ES-I3 (cell line): ENCODE measurements around the gene ZNF525.
"Not testable (repeated sequence)": the region's sequence is repeated elsewhere in the genome, so short reads cannot be mapped to it uniquely, and the experiment has no call there.

ENCODE experiments used
- H3K36me3 ChIP-seq: 2 replicates; pipeline ENCODE4 v1.6.1; 2013; ENCODE audit warnings: mild to moderate bottlenecking, low read length, control low read depth, moderate library complexity; ENCODE audit not compliant: insufficient read depth
- H3K4me1 ChIP-seq: 2 replicates; pipeline ENCODE4 v1.6.1; 2013; ENCODE audit warnings: mild to moderate bottlenecking, control low read depth, low read length; ENCODE audit not compliant: insufficient read depth
- H3K9ac ChIP-seq: 2 replicates; pipeline ENCODE4 v1.6.1; 2013; ENCODE audit warnings: low read depth, mild to moderate bottlenecking, low read length, moderate library complexity
- H3K9me3 ChIP-seq: 2 replicates; pipeline ENCODE4 v1.6.1; 2013; ENCODE audit warnings: mild to moderate bottlenecking, low read length, moderate library complexity; ENCODE audit not compliant: control insufficient read depth, insufficient read depth

Gene ZNF525

GRCh38 chr19:53381376-53381775 is 15.9 kb downstream of the ZNF525 start:
- peaks cover 42% of the 10 kb centered on the region for H3K36me3 ChIP-seq
- H3K9ac ChIP-seq, result no peak overlapping the region
- H3K9me3 ChIP-seq, result peaks cover 34% of the 10 kb centered on the region
- H3K4me1 ChIP-seq, result no peaks in the 10 kb centered on the region

- no peaks in the 10 kb centered on the region for H3K4me1 ChIP-seq
- H3K9me3 ChIP-seq, result peaks cover 12% of the 10 kb centered on the region
- H3K36me3 ChIP-seq, result peaks cover 9% of the 10 kb centered on the region; the same call in 1 of the 2 replicates
- no peak overlapping the region for H3K9ac ChIP-seq
These were observed 22.7 kb downstream of the ZNF525 start for GRCh38 chr19:53388168-53388567.

GRCh38 chr19:53388904-53389303 is 23.4 kb downstream of the ZNF525 start:
- no peak overlapping the region for H3K9ac ChIP-seq
- H3K9me3 ChIP-seq, result peaks cover 5% of the 10 kb centered on the region

DNA sequence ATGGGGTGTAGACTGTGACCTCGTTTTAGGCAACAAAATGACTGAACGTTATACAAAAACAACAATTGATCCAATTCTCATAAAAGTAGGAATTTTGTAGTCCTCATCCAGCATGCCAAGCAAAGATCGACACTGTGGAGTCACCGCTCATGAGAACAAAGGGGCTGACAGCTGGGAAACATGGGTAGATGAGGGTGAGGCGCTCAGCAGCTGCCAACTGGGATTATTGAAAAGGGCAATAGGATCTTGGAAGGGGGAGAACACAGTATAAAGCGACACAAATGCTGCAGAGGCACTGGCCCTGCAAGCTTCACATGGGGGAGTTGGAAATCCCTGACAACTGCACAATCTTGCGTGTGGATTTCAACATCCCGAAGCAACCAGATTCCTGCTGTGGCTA is 24.1 kb downstream of the ZNF525 start:
- Histone ChIP-seq H3K9ac (peak overlapping the region; percentile 31; the same call in 1 of the 2 replicates), H3K4me1 (no peaks in the 10 kb centered on the region), H3K36me3 (peaks cover 3% of the 10 kb centered on the region; the same call in 1 of the 2 replicates), H3K9me3 (0 out of 2 replicates have a peak, but pooled peaks cover 4% of the 10 kb centered on the region)

More at GRCh38 chr19:53388904-53389303, 23.4 kb downstream of the ZNF525 start:
- Histone ChIP-seq H3K4me1 (no peaks in the 10 kb centered on the region), H3K36me3 (peaks cover 5% of the 10 kb centered on the region; the same call in 1 of the 2 replicates)

DNA sequence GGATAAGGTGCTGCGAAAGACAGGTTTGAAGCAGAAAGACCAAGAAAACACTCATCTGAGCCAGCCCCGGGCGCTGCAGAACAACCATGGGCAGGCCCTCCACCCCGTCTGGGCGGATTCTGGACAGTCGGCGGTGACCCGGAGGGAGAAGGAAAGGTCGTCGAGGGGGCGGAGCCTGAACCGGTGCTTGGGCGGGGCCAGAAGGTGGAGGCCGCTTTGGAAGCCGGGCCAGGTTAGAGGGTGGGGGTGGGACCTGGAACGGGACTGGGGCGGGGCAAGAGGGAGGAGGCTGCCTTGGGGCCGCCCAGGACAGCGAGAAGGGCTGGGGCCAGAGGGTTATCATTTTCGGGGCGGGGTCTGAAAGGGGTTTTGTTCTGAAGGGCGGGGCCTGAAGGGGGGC is 24.5 kb downstream of the ZNF525 start:
- Histone ChIP-seq H3K9me3 (0 out of 2 replicates have a peak, but pooled peaks cover 3% of the 10 kb centered on the region), H3K36me3 (peaks cover 3% of the 10 kb centered on the region; the same call in 1 of the 2 replicates), H3K9ac (peak overlapping the region; percentile 31; the same call in 1 of the 2 replicates), H3K4me1 (no peaks in the 10 kb centered on the region)

GRCh38 chr19:53394522-53394973 is 29.0 kb downstream of the ZNF525 start:
- Histone ChIP-seq H3K9ac (peak overlapping the region; percentile 54), H3K36me3 (no peaks in the 10 kb centered on the region), H3K9me3 (no peaks in the 10 kb centered on the region), H3K4me1 (no peaks in the 10 kb centered on the region)

GRCh38 chr19:53394974-53395839 is 29.7 kb downstream of the ZNF525 start, which contains the start of gene ZNF765:
TSS of gene ZNF765 (plus strand) at chr19:53395149. CDS start at chr19:53398016, 2,867 bp downstream.
- Histone ChIP-seq H3K9ac (peak within 1 kb of the TSS; percentile 87), H3K9me3 (no peaks in the 10 kb centered on the region), H3K4me1 (no peaks in the 10 kb centered on the region), H3K36me3 (no peaks in the 10 kb centered on the region)

DNA sequence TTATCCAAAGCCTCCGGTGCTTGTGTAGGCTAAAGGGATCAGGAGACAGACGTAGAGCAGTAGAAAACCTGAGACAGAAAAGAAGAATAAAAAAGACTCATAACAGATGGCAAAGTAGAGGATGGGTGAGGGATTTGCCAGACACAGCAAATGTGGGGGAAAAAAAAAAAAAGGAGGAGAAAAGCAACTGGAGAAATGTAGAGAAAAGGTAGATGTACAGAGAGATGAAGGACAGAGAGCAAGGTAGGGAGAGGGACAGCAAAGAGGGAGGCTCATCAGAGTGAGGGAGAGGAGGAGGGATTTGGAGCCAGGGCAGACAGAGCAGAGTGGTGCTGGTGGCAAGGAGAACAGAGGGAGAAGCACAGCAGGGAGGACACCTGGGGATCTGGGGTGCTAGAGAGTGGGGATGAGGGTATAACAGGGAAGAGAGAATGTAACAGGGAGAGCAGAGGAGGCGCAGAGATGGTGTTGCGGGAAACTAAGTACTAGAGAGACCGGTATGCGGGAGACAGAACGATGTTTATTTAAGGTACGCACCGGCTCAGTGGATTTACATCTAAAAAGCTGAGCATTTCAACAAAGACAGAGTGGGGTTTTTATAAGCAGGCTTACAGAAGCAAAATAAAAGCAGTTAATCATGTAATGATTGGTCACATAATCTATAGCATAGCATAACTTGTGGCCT is 30.5 kb downstream of the ZNF525 start:
- not testable (repeated sequence) for H3K4me1 ChIP-seq, H3K9me3 ChIP-seq, H3K36me3 ChIP-seq
- peak overlapping the region; percentile 87 for H3K9ac ChIP-seq

DNA sequence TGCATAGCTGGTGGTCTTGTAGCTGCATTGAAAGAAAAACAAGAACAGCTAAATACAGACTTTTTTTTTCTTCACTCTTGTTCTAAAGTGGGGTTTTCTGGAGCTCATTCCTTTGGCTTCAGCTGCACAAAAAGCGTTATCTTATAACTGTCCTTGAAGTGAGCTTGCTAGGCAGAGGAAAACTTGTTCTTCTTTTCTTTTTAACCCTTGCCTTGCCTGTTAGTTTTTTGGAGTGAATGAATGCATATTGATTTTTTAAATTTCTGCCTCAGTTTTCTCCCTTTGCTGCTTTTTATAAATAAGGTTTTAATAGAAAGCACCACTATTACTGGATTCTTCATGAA is 31.0 kb downstream of the ZNF525 start:
- H3K9ac ChIP-seq, result peak overlapping the region; percentile 13; the same call in 1 of the 2 replicates
- no peaks in the 10 kb centered on the region for H3K4me1 ChIP-seq
- H3K36me3 ChIP-seq, result no peaks in the 10 kb centered on the region
- no peaks in the 10 kb centered on the region for H3K9me3 ChIP-seq

DNA sequence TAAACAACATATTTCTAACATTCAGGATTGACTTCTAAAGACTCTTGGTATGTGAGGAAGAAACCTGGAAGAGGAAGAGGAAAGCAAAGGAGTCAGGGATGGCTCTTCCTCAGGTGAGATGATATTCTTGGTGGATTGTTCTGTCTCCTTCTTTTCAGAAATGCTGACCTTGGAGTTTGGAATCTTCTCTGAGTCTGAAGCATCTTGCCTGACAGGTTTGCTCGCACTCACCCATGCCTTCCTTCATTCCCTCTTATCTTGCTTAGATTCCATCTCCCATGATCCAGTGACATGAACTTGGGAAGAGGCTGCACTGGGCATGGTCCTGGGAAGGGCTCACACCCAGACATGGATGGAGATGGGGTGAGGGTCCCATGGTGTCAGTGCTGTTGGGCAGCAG is 32.4 kb downstream of the ZNF525 start:
- not testable (repeated sequence) for H3K36me3 ChIP-seq, H3K9me3 ChIP-seq, H3K9ac ChIP-seq, H3K4me1 ChIP-seq

DNA sequence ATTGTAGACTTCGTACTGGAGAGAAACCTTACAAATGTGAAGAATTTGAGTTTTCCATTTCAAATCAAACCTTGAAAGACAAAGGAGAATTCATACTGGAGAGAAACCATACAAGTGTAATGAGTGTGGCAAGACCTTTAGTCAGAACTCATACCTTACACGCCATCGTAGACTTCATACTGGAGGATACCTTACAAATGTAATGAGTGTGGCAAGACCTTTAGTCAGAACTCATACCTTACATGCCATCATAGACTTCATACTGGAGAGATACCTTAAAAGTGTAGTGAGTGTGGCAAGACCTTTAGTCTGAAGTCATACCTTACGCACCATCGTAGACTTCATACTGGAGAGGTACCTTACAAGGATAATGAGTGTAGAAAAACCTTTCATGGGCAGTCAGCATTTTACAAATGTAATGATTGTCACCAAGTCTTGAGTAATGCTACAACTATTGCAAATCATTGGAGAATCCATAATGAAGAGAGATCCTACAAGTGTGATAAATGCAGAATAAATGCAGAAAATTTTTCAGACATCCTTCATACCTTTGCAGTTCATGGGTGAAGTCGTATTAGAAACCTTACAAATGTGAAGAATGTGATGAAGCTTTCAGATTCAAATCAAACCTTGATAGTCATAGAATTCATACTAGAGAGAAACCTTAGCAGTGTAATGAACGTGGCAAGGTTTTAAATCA is 44.1 kb downstream of the ZNF525 start:
- no peaks in the 10 kb centered on the region for H3K4me1 ChIP-seq
- H3K9me3 ChIP-seq, result peaks cover 35% of the 10 kb centered on the region
- H3K9ac ChIP-seq, result no peak overlapping the region
- peaks cover 31% of the 10 kb centered on the region for H3K36me3 ChIP-seq

GRCh38 chr19:53420520-53421315 is 55.2 kb downstream of the ZNF525 start:
- H3K36me3 ChIP-seq, H3K9me3 ChIP-seq, H3K9ac ChIP-seq, H3K4me1 ChIP-seq: not testable (repeated sequence)

GRCh38 chr19:53422551-53422950 is 57.0 kb downstream of the ZNF525 start:
- Histone ChIP-seq H3K4me1 (no peaks in the 10 kb centered on the region), H3K9me3 (no peaks in the 10 kb centered on the region; the same call in 1 of the 2 replicates), H3K9ac (no peak overlapping the region), H3K36me3 (no peaks in the 10 kb centered on the region)

DNA sequence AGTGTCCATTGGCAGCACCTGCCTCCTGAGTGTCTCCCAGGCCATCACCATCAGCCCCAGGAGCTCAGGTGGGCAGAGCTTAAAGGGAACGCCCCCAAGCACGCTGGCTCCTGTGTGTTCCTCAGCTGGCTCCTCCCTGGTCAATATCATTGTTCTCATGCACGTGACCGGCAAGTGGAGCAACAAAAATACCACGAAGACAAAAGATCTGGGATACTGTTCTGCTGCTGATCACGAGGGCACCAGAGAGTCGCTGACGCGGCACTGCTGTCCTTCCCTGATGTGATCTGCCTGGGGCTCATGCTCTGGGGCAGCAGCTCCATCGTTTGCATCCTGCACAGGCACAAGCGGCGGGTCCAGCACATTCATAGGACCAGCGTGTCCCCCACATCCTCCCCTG is 57.6 kb downstream of the ZNF525 start:
- not testable (repeated sequence) for H3K9me3 ChIP-seq, H3K4me1 ChIP-seq, H3K9ac ChIP-seq, H3K36me3 ChIP-seq
